ENCODE measurements around the gene GLB1L3.

The GLB1L3 gene

GRCh38 chr11:134346101-134346975 lies 70.2 kb downstream of the GLB1L3 start:
- no peak for DNase-seq

GRCh38 chr11:134346976-134347350 lies 70.8 kb downstream of the GLB1L3 start:
- DNase-seq = no peak

GRCh38 chr11:134347441-134347840 lies 71.3 kb downstream of the GLB1L3 start:
- DNase-seq = no peak

- DNase-seq = peak in 1 of 2 donors; percentile 4
These were observed 73.1 kb downstream of the GLB1L3 start for GRCh38 chr11:134349109-134349801.

GRCh38 chr11:134349802-134350355 lies 73.7 kb downstream of the GLB1L3 start:
- DNase-seq = no peak

- DNase-seq = no peak
These were observed 74.2 kb downstream of the GLB1L3 start for GRCh38 chr11:134350381-134350780.

GRCh38 chr11:134352111-134352510 lies 75.9 kb downstream of the GLB1L3 start:
- DNase-seq = no peak

GRCh38 chr11:134355136-134355535 lies 79.0 kb downstream of the GLB1L3 start:
- no peak for DNase-seq

- no peak for DNase-seq
These were observed 79.5 kb downstream of the GLB1L3 start for GRCh38 chr11:134355656-134356055.

GRCh38 chr11:134356656-134357544 lies 80.7 kb downstream of the GLB1L3 start:
- DNase-seq = no peak

GRCh38 chr11:134357545-134357839 lies 81.3 kb downstream of the GLB1L3 start:
- DNase-seq = no peak

GRCh38 chr11:134358165-134358855 lies 82.1 kb downstream of the GLB1L3 start:
- no peak for DNase-seq

GRCh38 chr11:134358856-134359490 lies 82.8 kb downstream of the GLB1L3 start:
- no peak for DNase-seq

- DNase-seq = no peak
These were observed 83.5 kb downstream of the GLB1L3 start for GRCh38 chr11:134359646-134360045.

- peak; percentile 41 to 73 for DNase-seq
These were observed 84.1 kb downstream of the GLB1L3 start for GRCh38 chr11:134360050-134360835.

- DNase-seq = no peak
These were observed 85.5 kb downstream of the GLB1L3 start for GRCh38 chr11:134361661-134362060.

- no peak for DNase-seq
These were observed 86.2 kb downstream of the GLB1L3 start for GRCh38 chr11:134362192-134362901.

GRCh38 chr11:134363161-134363560 lies 87.0 kb downstream of the GLB1L3 start:
- DNase-seq = no peak

- no peak for DNase-seq
These were observed 87.4 kb downstream of the GLB1L3 start for GRCh38 chr11:134363592-134363991.

- DNase-seq = no peak
These were observed 88.1 kb downstream of the GLB1L3 start for GRCh38 chr11:134364261-134364660.

Data from inflammatory macrophage treated with lipopolysaccharide for 1 hour (primary cell).